AG04450 (cell line): ENCODE measurements around the gene HRK. TPM values are rescaled to one million over a fixed set of nuclear protein-coding genes. Genes with fewer than 3 reads are reported as not detected.

Experiments
- CTCF ChIA-PET: fragments of 300-600, 350-600 bp; formaldehyde crosslinking; extraction: SDS; loops from one replicate; lab custom pipeline; 2022; ENCODE audit warnings: antibody characterized with exemption, inconsistent platforms; lab: Charles Lee
- POLR2A ChIA-PET: fragments of 350-600 bp; formaldehyde crosslinking; extraction: SDS; loops from one replicate; lab custom pipeline; 2021; ENCODE audit warnings: antibody characterized with exemption, inconsistent platforms; lab: Yijun Ruan, JAX
- DNase-seq: peaks from one replicate; pipeline ENCODE4 v3.0.0-alpha.2; 2011; ENCODE audit warnings: low read depth, low spot score
- H3K27ac ChIP-seq: one replicate; pipeline ENCODE4 v1.5.1; 2012; ENCODE audit warnings: low read depth, low read length, control low read depth
- H3K27me3 ChIP-seq: one replicate; pipeline ENCODE4 v1.6.0; 2012; ENCODE audit warnings: low read length; ENCODE audit not compliant: control insufficient read depth, insufficient read depth
- H3K4me3 ChIP-seq: 2 replicates; pipeline ENCODE4 v1.5.1; 2011; ENCODE audit warnings: mild to moderate bottlenecking, low read depth, low read length, control low read depth
- H3K9me3 ChIP-seq: 2 replicates; pipeline ENCODE4 v1.5.1; 2012; ENCODE audit warnings: low read length; ENCODE audit not compliant: control insufficient read depth, insufficient read depth
- CTCF ChIP-seq: IDR thresholded peaks from 2 replicates; pipeline ENCODE4 v1.5.1; 2011; ENCODE audit warnings: low read depth, low read length, control low read depth, inconsistent platforms
- polyA plus RNA-seq: library from polyadenylated mRNA; depleted of rRNA; stranded (reverse); fragments of >200 nt; gene quantifications from 2 replicates; pipeline ENCODE4 v1.2.3, GENCODE V29; 2011

The HRK gene
- polyA plus RNA-seq, 1 experiment, result not detected

GRCh38 chr12:116901612-116902011, 20.4 kb upstream of the HRK start:
- Histone ChIP-seq H3K9me3 (no peaks in the 10 kb centered on the region), H3K4me3 (no peak overlapping the region), H3K27me3 (peaks cover 4% of the 10 kb centered on the region), H3K27ac (no peak overlapping the region)
- DNase-seq, result no peak
- CTCF ChIA-PET, result no interaction called here
- POLR2A ChIA-PET, result no interaction called here
- TF ChIP-seq CTCF, result no peak

- POLR2A ChIA-PET, result no interaction called here
- Histone ChIP-seq H3K27ac (no peak overlapping the region), H3K4me3 (no peak overlapping the region), H3K27me3 (peaks cover 4% of the 10 kb centered on the region), H3K9me3 (no peaks in the 10 kb centered on the region)
- TF ChIP-seq CTCF, result no peak
- no peak for DNase-seq
- CTCF ChIA-PET, result no interaction called here
Observed at GRCh38 chr12:116898669-116899068, 17.4 kb upstream of the HRK start.

GRCh38 chr12:116897476-116897875, 16.2 kb upstream of the HRK start:
- no peak for DNase-seq
- Histone ChIP-seq H3K4me3 (no peak overlapping the region), H3K27ac (no peak overlapping the region), H3K27me3 (peaks cover 4% of the 10 kb centered on the region), H3K9me3 (no peaks in the 10 kb centered on the region)
- TF ChIP-seq CTCF, result no peak
- POLR2A ChIA-PET, result no interaction called here
- CTCF ChIA-PET, result no interaction called here

GRCh38 chr12:116896411-116896924, 15.2 kb upstream of the HRK start:
- no peaks in the 10 kb centered on the region for H3K9me3 ChIP-seq
- ChIA-PET CTCF (no interaction called here), POLR2A (no interaction called here)
- no peak overlapping the region for H3K27ac ChIP-seq
- H3K27me3 ChIP-seq, result peaks cover 4% of the 10 kb centered on the region
- no peak for TF ChIP-seq CTCF
- no peak for DNase-seq
- no peak overlapping the region for H3K4me3 ChIP-seq

GRCh38 chr12:116894913-116895312, 13.7 kb upstream of the HRK start:
- H3K9me3 ChIP-seq, result no peaks in the 10 kb centered on the region
- no peak overlapping the region for H3K4me3 ChIP-seq
- H3K27ac ChIP-seq, result no peak overlapping the region
- no peak for TF ChIP-seq CTCF
- ChIA-PET CTCF (interaction anchor here (1.6 kb wide), 1 partner anchor 13 kb away, joined by 4 read pairs; no protein-coding TSS in a partner anchor), POLR2A (no interaction called here)
- H3K27me3 ChIP-seq, result peaks cover 7% of the 10 kb centered on the region
- no peak for DNase-seq
